ENCODE results near the gene WIF1. TPM values are rescaled to one million over a fixed set of nuclear protein-coding genes. Genes with fewer than 3 reads are reported as not detected.

WIF1 gene
- total RNA-seq, 1 experiment from 2014 or later, result 1.8 TPM

GRCh38 chr12:65169320-65170208 lies 48.5 kb upstream of the WIF1 start, which contains the start of gene LEMD3 (continued):
- TF ChIP-seq, protein P1, sequence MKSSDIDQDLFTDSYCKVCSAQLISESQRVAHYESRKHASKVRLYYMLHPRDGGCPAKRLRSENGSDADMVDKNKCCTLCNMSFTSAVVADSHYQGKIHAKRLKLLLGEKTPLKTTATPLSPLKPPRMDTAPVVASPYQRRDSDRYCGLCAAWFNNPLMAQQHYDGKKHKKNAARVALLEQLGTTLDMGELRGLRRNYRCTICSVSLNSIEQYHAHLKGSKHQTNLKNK (CRISPR knock-in tag; IDR thresholded peaks at IDR 0.05), result no peak
- TF ChIP-seq ATF6 (CRISPR knock-in tag; IDR thresholded peaks at IDR 0.05) (peak; percentile 80; the same call in 1 of the 2 replicates), JUN (CRISPR knock-in tag; IDR thresholded peaks at IDR 0.05) (peak; percentile 99), USF1 (CRISPR knock-in tag; IDR thresholded peaks at IDR 0.05) (peak; percentile 94), CREB1 (CRISPR knock-in tag; IDR thresholded peaks at IDR 0.05) (peak; percentile 99), GRHL2 (CRISPR knock-in tag; IDR thresholded peaks at IDR 0.05; ENCODE audit: insufficient replicate concordance, severe bottlenecking) (no peak), FOXK1 (CRISPR knock-in tag; IDR thresholded peaks at IDR 0.05) (peak; percentile 99), TEAD1 (CRISPR knock-in tag; IDR thresholded peaks at IDR 0.05) (peak; percentile 100), RORB (CRISPR knock-in tag; IDR thresholded peaks at IDR 0.05) (no peak), ZNF416 (CRISPR knock-in tag; IDR thresholded peaks at IDR 0.05) (no peak), ZNF121 (CRISPR knock-in tag; IDR thresholded peaks at IDR 0.05) (peak; percentile 90), AFF4 (CRISPR knock-in tag; IDR thresholded peaks at IDR 0.05; ENCODE audit: borderline replicate concordance) (peak; percentile 100), ARID4B (CRISPR knock-in tag; IDR thresholded peaks at IDR 0.05; ENCODE audit: borderline replicate concordance) (peak; percentile 99), SMAD4 (CRISPR knock-in tag; IDR thresholded peaks at IDR 0.05) (peak; percentile 98), E2F5 (CRISPR knock-in tag; IDR thresholded peaks at IDR 0.05) (peak; percentile 100), CBFB (CRISPR knock-in tag; IDR thresholded peaks at IDR 0.05; ENCODE audit: low read depth) (peak; percentile 99), PREB (CRISPR knock-in tag; IDR thresholded peaks at IDR 0.05; ENCODE audit: borderline replicate concordance) (peak; percentile 98), IRF1 (CRISPR knock-in tag; IDR thresholded peaks at IDR 0.05) (peak; percentile 99), CREM (CRISPR knock-in tag; IDR thresholded peaks at IDR 0.05) (peak; percentile 97), GABPB1 (CRISPR knock-in tag; IDR thresholded peaks at IDR 0.05) (peak; percentile 95), ZNF317 (CRISPR knock-in tag; IDR thresholded peaks at IDR 0.05; ENCODE audit: borderline replicate concordance, low read depth) (peak; percentile 88)
- TF ChIP-seq, protein P2, sequence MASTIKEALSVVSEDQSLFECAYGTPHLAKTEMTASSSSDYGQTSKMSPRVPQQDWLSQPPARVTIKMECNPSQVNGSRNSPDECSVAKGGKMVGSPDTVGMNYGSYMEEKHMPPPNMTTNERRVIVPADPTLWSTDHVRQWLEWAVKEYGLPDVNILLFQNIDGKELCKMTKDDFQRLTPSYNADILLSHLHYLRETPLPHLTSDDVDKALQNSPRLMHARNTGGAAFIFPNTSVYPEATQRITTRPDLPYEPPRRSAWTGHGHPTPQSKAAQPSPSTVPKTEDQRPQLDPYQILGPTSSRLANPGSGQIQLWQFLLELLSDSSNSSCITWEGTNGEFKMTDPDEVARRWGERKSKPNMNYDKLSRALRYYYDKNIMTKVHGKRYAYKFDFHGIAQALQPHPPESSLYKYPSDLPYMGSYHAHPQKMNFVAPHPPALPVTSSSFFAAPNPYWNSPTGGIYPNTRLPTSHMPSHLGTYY (CRISPR knock-in tag; IDR thresholded peaks at IDR 0.05), result no peak

All from WTC11 (cell line).